Measurements from ENCODE around the gene GSTM3. TPM values are rescaled to one million over a fixed set of nuclear protein-coding genes. Genes with fewer than 3 reads are reported as not detected.

GSTM3 gene
- total RNA-seq = 33.5 and 34.1 TPM in 2 replicates

DNA sequence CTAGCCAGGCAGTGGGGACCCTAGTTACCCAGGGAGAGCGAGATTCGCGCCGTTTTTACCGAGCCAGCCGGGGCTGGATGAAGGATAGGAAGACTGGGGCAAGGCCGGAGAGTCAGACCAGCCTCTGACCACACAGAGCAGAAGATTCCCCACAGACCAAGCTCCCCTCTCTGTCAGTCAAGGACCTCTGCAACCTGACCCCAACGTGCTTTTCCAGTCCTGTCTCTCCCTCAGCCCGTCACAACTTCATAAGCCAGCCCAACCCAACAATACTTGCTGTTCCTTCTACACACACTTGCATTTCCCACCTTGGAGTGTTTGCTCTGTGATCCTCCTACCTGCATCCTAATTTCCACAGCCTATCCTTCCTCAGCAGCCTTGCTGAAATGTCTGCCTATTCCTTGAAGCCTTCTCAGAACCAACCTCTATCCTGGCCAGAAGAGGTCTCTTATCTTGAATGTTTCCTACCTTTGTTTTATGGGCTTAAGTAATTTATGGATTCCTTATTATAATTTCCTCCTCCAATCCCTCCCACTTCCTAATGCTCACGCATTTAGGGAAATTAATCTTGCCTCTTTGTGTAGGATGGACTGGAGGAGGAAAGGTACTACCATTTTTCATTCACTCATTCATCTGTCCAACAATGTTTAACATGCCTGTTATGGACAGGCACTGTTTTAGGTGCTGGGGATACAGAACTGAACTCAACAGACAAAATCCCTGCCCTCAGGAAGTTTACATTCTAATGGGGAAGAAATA lies at the start of gene GSTM3:
Gene GSTM3 (minus strand): TSS at position 424 of the 759 bp plus-strand sequence. CDS start 751 bp downstream, outside the sequence.

DNA sequence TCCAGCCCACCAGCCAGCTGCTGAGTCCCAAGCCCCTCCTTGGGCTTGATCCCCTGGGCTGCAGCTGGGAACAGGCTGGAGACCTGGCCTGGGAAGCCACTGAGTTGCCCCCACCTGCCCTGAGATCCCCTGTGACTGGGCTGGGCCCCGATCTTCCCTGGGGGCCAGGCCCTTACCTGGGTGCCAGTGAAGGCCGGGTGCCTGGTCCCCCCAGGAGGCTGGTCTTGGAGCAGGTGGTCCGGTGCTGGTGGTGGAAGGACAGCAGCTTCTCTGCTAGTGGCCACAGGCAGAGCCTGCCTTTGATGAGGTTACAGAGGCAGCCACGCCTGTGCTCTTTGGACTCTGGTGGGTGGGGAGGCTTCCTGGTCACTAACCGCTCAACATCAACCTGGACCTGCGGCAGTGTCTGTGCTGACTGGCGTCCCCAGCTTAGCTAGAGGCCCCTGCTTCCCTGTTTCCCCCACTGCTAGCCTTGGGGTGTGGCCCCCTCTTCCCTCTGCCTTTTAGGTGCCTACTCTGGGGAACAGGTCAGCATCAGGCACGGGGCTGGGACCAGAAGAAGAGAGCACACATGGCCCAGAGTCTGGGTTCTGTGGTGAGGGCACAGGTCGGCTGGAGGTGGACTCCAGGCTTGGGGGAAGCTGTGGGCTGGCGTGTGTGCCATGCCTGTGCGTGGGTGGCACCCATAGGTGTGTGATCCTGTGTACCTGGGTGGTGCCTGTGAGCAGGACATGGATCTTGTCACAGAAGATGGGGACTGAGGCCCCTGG lies 23.0 kb upstream of the GSTM3 start, which contains the start of gene EPS8L3:
Gene EPS8L3 (minus strand): TSS at position 278 of the 770 bp plus-strand sequence. CDS start 2,174 bp downstream, outside the sequence.

DNA sequence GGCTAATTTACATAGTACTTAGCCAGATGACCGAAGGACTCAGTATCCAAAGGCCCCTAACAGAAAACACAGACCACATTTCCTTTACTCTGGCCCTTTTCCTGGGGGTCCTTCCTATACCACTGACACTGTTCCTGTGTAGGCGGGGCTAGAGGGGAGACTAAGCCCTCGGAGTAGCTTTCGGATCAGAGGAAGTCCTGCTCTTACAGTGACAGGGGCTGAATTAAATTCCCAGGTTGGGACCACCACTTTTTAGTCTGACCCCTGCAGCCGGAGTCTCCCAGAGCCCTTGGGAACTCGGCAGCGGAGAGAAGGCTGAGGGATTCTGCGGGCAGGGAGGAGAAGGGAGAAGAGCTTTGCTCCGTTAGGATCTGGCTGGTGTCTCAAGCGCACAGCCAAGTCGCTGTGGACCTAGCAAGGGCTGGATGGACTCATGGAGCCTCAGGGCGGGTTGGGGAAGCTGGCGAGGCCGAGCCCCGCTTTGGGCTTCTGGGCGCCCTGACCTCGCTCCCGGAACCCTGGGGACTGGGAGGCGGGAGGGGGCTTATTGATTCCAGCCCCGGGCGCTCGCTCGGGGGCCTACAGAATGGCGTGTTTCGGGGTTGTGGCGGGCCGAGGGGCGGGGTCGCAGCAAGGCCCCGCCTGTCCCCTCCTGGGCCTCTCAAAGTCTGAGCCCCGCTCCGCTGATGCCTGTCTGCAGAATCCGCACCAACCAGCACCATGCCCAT lies 29.1 kb downstream of the GSTM3 start, which contains the start of gene GSTM5:
Gene GSTM5 (plus strand): TSS at position 659 of the 728 bp plus-strand sequence. CDS start 62 bp downstream, at position 721.

DNA sequence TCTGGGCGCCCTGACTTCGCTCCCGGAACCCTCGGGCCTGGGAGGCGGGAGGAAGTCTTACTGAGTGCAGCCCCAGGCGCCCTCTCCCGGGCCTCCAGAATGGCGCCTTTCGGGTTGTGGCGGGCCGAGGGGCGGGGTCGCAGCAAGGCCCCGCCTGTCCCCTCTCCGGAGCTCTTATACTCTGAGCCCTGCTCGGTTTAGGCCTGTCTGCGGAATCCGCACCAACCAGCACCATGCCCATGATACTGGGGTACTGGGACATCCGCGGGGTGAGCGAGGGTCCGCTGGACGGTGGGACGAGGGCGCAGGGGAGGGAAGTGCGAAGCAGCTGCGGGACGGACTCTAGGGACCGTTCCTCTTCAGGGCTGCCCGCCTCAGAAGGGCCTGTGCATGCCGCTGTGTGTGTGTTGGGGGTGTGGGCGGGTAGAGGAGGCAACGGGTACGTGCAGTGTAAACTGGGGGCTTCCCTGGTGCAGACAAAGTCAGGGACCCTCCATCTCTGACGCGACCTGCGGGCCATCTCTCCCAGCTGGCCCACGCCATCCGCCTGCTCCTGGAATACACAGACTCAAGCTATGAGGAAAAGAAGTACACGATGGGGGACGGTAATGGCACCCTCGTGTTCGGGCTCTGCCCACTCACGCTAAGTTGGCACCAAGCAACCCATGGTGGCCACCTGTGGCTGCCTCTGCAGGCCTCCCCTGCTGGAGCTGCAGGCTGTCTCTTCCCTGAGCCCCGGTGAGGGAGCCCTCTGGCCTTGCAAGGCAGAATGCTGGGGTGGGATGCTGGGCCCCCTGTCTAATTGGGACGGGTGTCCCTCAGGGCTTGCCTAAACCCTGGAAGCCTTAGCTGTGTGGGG lies 53.0 kb downstream of the GSTM3 start, which contains the start of gene GSTM1:
Gene GSTM1 (plus strand): TSS at position 177 of the 859 bp plus-strand sequence. CDS start 57 bp downstream, at position 234.

Other genes with a start within 250 kb of the GSTM3 start
- gene CYB561D1, start 246.9 kb downstream of the GSTM3 start, total RNA-seq = 6.5 and 7.8 TPM in 2 replicates
- 0.36 and 1.6 TPM in 2 replicates for gene AMIGO1, start 231.3 kb downstream of the GSTM3 start, total RNA-seq
- not detected in 2 replicates for gene GPR61, start 201.2 kb downstream of the GSTM3 start, total RNA-seq
- gene GNAI3, start 192.4 kb downstream of the GSTM3 start, total RNA-seq = 10.0 and 10.5 TPM in 2 replicates
- gene GNAT2, start 121.4 kb downstream of the GSTM3 start, total RNA-seq = 9.0 TPM in 1 of 2 replicates, not detected in the other
- 74.8 and 93.0 TPM in 2 replicates for gene AMPD2, start 121.2 kb downstream of the GSTM3 start, total RNA-seq
- 16.4 and 21.2 TPM in 2 replicates for gene GSTM4, start 84.9 kb downstream of the GSTM3 start, total RNA-seq
- gene GSTM2, start 73.0 kb downstream of the GSTM3 start, total RNA-seq = 9.9 and 16.8 TPM in 2 replicates
- gene GSTM1, start 53.2 kb downstream of the GSTM3 start, total RNA-seq = not detected in 2 replicates
- 0.49 TPM in 1 of 2 replicates, not detected in the other for gene GSTM5, start 28.8 kb downstream of the GSTM3 start, total RNA-seq
- not detected in 2 replicates for gene EPS8L3, start 22.9 kb upstream of the GSTM3 start, total RNA-seq
- gene CSF1, start 169.8 kb upstream of the GSTM3 start, total RNA-seq = 53.4 and 87.2 TPM in 2 replicates
- 30.9 and 32.7 TPM in 2 replicates for gene AHCYL1, start 243.7 kb upstream of the GSTM3 start, total RNA-seq

All from cardiac atrium fibroblast (primary cell).